ENCODE results near the gene NFYC.

The NFYC gene

DNA sequence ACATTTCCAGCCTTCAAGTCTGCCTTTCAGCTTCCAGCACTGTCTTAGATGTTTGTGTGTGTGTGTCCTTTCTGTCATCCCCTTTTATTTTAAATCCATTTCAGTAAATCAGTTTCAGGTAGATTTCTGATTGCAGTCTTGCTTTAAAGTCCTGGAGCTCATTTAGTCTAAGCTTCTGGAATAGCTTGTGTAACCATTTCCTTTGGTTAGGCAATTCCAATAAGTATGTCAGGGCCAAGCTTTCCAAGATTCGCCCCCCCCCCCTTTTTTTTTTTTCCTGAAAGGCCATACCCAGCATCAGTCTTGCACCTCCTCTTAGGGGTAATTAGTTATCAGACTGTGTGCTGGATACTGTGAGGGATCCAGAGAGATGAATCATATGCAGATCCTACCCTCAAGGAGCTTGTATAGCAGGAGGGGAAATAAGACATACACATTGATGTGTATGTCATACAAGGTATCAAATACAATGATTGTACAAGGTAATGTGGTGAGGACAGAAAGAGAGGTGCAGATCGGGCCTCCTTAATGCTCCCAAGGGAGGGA is 41.3 kb downstream of the NFYC start:
- TF ChIP-seq CTCF (IDR thresholded peaks at IDR 0.05; ENCODE audit: low read depth, low read length), result no peak
- in situ Hi-C loops (cut with HindIII; ENCODE audit: low sequenced_read_pairs), result no loop called here
- H3K4me3 ChIP-seq (ENCODE audit: low read depth, low read length), result no peak overlapping the region
- no peak for DNase-seq (ENCODE audit: low read depth, low spot score)

GRCh38 chr1:40734882-40735628 is 43.6 kb downstream of the NFYC start:
- in situ Hi-C loops (cut with HindIII; ENCODE audit: low sequenced_read_pairs), result no loop called here
- H3K4me3 ChIP-seq (ENCODE audit: low read depth, low read length), result no peak overlapping the region
- no peak for TF ChIP-seq CTCF (IDR thresholded peaks at IDR 0.05; ENCODE audit: low read depth, low read length)
- no peak for DNase-seq (ENCODE audit: low read depth, low spot score)

DNA sequence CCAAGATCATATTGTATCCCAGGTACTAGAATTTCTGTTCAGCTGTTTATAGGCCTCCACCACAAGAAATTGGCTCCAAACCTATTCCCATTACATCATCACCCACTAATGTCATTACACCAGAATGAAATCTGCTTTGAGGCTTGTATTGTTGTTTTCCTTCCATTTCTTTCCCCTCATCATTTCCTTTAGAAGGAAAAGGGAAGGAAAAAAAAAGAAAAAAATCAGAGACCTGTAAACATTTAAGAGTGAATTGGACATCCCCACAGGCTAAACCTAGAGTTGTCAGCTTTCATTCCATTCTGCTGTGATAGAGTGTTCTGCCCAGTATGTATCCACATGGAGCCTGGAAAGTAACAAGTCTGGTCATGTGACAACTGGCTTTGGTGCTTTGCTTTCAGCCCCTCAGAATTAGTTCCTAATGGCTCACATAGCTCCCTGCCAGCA is 44.6 kb downstream of the NFYC start:
- no peak overlapping the region for H3K4me3 ChIP-seq (ENCODE audit: low read depth, low read length)
- no peak for TF ChIP-seq CTCF (IDR thresholded peaks at IDR 0.05; ENCODE audit: low read depth, low read length)
- in situ Hi-C loops (cut with HindIII; ENCODE audit: low sequenced_read_pairs), result no loop called here
- peak; percentile 88 for DNase-seq (ENCODE audit: low read depth, low spot score)

DNA sequence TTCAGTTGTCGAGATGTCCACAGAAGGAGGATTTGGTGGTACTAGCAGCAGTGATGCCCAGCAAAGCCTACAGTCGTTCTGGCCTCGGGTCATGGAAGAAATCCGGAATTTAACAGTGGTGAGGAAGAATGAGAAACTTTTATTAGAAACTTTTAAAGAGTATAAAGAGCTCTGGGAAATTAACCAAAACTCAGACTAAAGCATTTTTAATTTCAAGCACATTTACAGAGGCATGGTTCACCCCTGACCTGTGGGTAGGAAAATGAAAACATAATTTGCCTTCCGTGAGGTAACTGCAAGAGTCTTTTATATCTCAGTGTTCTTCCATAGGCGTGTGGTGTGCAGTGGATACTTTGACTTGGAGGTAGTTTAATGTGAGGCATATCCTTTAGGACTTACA is 47.3 kb downstream of the NFYC start:
- no peak overlapping the region for H3K4me3 ChIP-seq (ENCODE audit: low read depth, low read length)
- no peak for DNase-seq (ENCODE audit: low read depth, low spot score)
- no peak for TF ChIP-seq CTCF (IDR thresholded peaks at IDR 0.05; ENCODE audit: low read depth, low read length)
- in situ Hi-C loops (cut with HindIII; ENCODE audit: low sequenced_read_pairs), result no loop called here

DNA sequence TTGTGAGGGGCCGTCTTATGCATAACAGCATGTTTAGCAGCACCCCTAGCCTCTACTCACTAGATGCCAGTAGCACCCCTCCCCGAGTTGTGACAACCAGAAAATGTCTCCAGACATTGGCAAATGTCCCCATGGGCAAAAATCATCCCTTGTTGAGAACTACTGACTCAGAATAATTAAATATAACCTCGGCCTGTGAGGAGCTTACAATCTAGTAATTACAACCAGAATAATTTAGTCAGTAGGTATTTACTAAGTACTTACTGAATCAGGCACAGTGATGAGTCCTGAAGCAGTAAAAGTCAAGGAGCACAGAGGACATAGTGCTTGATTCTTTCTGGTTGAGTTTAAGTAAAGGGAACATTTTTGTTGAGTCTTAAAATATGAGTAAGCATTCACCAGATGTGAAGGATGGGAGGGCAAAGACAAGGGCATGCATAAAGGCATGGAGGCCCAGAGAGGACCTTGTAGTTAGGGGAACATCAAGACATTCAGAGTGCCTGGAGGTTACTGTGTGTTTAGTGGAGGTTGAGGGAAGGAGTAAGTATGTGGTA is 48.0 kb downstream of the NFYC start:
- DNase-seq (ENCODE audit: low read depth, low spot score), result no peak
- no peak overlapping the region for H3K4me3 ChIP-seq (ENCODE audit: low read depth, low read length)
- in situ Hi-C loops (cut with HindIII; ENCODE audit: low sequenced_read_pairs), result no loop called here
- no peak for TF ChIP-seq CTCF (IDR thresholded peaks at IDR 0.05; ENCODE audit: low read depth, low read length)

DNA sequence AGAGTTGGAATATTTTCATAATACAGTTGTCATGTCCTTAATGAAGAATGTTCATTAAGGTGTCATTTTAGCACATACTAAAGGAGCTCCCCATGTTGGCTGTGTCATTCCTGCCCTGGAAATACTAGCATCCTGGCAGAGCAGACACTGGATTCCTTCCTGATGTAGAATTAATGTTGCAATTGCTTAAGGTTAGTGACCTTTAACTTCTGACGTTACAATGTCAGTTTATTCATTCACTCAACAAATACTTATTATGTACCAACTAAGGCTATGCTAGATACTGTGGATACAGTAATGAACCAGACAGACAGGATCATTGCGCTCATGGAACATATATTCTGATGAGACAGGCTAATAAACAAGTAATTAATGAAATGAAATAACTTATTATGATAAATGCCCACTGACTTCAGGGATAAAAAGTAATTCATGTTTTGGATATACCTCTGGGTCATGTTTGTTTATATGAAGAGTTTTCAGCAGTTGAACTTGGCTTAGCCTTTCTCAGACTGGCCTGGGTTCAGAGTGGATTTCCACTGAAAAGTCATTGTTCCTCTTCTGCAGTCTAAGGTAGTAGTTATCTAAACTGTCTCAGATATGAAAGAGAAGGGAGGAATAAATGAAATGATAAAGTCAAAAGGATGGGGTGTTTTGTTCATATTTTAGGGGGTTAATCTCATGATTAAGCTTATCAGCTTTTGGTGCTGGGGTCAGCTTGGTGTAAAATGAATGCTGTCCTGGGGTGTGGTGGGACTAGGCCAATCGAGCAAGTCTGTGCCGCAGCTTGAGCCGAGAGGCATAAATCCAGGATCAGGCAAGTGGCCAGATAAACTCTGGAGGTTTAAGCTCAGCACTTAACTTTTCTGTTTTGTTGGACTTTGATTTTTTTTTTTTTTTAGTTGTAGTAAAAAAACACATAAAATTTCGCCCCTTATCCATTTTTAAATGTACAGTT is 48.8 kb downstream of the NFYC start:
- no peak overlapping the region for H3K4me3 ChIP-seq (ENCODE audit: low read depth, low read length)
- DNase-seq (ENCODE audit: low read depth, low spot score), result no peak
- TF ChIP-seq CTCF (IDR thresholded peaks at IDR 0.05; ENCODE audit: low read depth, low read length), result no peak
- in situ Hi-C loops (cut with HindIII; ENCODE audit: low sequenced_read_pairs), result no loop called here

All from astrocyte of the spinal cord (primary cell).